GM18907 (cell line): Measurements from ENCODE around the gene CDC42BPA.

Experiments used
- ATAC-seq: cut with Tn5 transposase; IDR thresholded peaks from one replicate; pipeline ENCODE4 v1.9.1; 2021; ENCODE audit warnings: mild to moderate bottlenecking, moderate library complexity; ENCODE audit not compliant: unreplicated experiment

Gene CDC42BPA

GRCh38 chr1:227071895-227072587 lies 246.3 kb downstream of the CDC42BPA start:
- no peak for ATAC-seq

GRCh38 chr1:227070638-227071285 lies 247.5 kb downstream of the CDC42BPA start:
- no peak for ATAC-seq

- no peak for ATAC-seq
Observed at GRCh38 chr1:227069490-227069889, 248.8 kb downstream of the CDC42BPA start.

- ATAC-seq, result no peak
Observed at GRCh38 chr1:227068883-227069282, 249.4 kb downstream of the CDC42BPA start.

- ATAC-seq, result no peak
Observed at GRCh38 chr1:227066999-227067398, 251.3 kb downstream of the CDC42BPA start.

GRCh38 chr1:227065311-227065710 lies 253.0 kb downstream of the CDC42BPA start:
- ATAC-seq, result no peak

- ATAC-seq, result no peak
Observed at GRCh38 chr1:227062306-227062705, 256.0 kb downstream of the CDC42BPA start.

GRCh38 chr1:227059076-227059475 lies 259.2 kb downstream of the CDC42BPA start:
- ATAC-seq, result no peak

GRCh38 chr1:227058321-227058751 lies 260.0 kb downstream of the CDC42BPA start:
- ATAC-seq, result no peak

GRCh38 chr1:227049253-227049652 lies 269.0 kb downstream of the CDC42BPA start:
- no peak for ATAC-seq

- ATAC-seq, result no peak
Observed at GRCh38 chr1:227043755-227044154, 274.5 kb downstream of the CDC42BPA start.

GRCh38 chr1:227042292-227042691 lies 276.0 kb downstream of the CDC42BPA start:
- no peak for ATAC-seq

- no peak for ATAC-seq
Observed at GRCh38 chr1:227038401-227038800, 279.9 kb downstream of the CDC42BPA start.

GRCh38 chr1:227037121-227037520 lies 281.2 kb downstream of the CDC42BPA start:
- ATAC-seq, result no peak

- ATAC-seq, result no peak
Observed at GRCh38 chr1:227035316-227035715, 283.0 kb downstream of the CDC42BPA start.

- ATAC-seq, result no peak
Observed at GRCh38 chr1:227033880-227034279, 284.4 kb downstream of the CDC42BPA start.

- no peak for ATAC-seq
Observed at GRCh38 chr1:227032396-227032795, 285.9 kb downstream of the CDC42BPA start.

- no peak for ATAC-seq
Observed at GRCh38 chr1:227016990-227017389, 301.3 kb downstream of the CDC42BPA start.

- ATAC-seq, result no peak
Observed at GRCh38 chr1:227010645-227011044, 307.6 kb downstream of the CDC42BPA start.

GRCh38 chr1:227009937-227010336 lies 308.4 kb downstream of the CDC42BPA start:
- no peak for ATAC-seq

- ATAC-seq, result no peak
Observed at GRCh38 chr1:227006226-227006796, 312.0 kb downstream of the CDC42BPA start.

- ATAC-seq, result no peak
Observed at GRCh38 chr1:227004796-227005195, 313.5 kb downstream of the CDC42BPA start.
